ENCODE data around the gene SEC11C.

Gene SEC11C

GRCh38 chr18:59145055-59145454 is 5.4 kb downstream of the SEC11C start:
- peak; percentile 55 for DNase-seq

- peak; percentile 89 for DNase-seq
These were observed 8.5 kb downstream of the SEC11C start for GRCh38 chr18:59148192-59148591.

DNA sequence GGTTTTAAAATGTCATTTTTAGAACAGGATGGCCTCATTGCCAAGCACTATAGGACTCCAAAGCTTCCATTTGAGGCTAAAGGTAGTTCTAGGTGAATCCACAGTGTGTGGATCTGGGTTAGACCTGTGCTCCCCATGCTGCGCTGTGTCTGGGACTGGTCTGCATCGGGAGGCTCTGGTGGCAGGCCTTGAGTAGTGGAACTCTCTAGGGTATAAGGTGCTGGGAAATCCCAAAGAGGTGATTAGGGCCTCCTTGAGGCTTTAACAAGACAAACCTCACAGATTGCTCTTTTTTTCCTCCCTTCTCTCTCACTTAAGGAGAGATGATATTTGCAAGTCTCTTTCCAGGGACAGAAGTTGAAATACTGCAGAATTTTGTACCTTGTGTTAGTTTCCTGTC is 9.3 kb downstream of the SEC11C start:
- DNase-seq, result no peak

DNA sequence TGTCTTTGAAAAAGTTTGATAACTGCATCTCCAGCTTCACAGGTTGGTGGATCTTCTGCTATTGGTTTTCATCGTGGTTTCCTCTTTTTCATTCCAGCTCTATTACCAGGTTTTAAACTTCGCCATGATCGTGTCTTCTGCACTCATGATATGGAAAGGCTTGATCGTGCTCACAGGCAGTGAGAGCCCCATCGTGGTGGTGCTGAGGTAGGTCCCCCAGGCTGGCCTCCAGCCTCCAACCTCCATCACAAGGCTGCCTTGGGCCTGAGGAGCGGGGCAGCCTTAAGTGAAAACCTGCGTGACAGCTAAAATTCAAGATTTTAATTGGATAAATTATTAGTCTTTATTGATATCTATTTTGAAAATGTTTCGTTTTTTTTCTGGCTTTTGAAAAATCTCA is 9.7 kb downstream of the SEC11C start:
- no peak for DNase-seq

DNA sequence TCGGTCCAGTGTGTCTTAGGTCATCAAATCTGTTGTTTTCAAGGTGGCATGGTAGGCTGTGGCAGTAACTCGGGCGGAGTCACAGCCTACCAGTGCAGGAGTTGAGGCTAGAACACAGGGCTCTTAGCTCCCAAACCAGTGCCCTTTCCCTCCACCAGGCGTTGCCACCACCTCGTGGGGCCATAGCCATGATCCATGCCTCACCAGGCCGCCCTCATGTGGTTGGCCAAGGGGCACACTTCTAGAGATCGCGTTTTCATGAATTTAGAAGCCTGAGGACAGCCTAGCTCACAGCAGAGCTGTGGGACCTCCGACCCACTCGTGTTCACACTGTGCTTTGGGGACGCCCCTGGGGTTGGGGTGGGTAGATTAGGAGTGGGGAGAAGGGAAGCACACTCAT is 10.6 kb downstream of the SEC11C start:
- peak; percentile 49 for DNase-seq

DNA sequence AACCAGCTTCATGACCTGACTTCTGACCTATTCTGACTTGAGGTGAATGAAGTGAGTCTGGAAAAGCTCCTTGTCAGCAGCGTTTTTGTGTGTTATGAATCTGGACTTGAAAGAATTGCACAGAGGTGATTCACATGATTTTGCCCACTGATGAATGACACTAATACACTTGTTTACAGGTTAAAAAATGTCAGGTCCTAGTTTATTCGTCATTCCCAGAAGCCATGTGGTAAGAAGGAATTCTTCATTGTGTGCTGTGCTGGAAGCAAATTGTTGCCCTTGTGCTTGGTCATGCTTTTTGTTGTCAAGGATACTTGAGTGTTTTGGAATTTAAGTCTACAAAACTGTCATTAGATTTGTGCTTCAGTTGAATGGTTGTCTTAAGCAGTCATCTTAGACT is 15.5 kb downstream of the SEC11C start:
- no peak for DNase-seq

- no peak for DNase-seq
These were observed 16.6 kb downstream of the SEC11C start for GRCh38 chr18:59156316-59156715.

- no peak for DNase-seq
These were observed 19.6 kb downstream of the SEC11C start for GRCh38 chr18:59159265-59159664.

- peak; percentile 23 for DNase-seq
These were observed 20.3 kb downstream of the SEC11C start for GRCh38 chr18:59159986-59160385.

DNA sequence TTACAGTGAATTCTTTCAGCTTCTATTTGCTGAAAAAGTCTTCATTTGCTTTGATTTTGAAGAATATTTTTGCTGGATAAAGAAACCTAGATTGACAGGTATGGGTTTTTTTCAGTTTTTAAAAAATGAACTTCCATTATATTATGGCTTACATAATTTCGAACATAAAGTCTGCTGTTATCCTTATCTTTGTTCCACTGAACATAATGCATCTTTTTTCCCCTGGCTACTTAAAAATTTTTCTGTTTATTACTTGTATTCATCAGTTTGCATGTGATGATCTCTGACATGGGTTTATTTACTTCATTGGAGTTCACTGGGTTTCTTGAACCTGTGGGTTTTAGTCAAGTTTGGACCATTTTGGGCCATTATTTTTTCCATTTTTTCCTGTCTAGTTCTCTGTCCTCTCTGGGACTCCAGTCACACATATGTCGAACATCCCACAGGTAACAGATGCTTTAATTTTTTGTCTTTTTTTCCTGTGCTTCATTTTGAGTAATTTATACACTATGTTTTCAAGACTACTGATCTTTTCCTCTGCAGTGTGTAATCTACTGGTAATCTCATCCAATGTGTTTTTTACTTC is 33.1 kb downstream of the SEC11C start:
- DNase-seq, result no peak

GRCh38 chr18:59177485-59177884 is 37.8 kb downstream of the SEC11C start:
- no peak for DNase-seq

GRCh38 chr18:59180150-59180845 is 40.6 kb downstream of the SEC11C start:
- no peak for DNase-seq

DNA sequence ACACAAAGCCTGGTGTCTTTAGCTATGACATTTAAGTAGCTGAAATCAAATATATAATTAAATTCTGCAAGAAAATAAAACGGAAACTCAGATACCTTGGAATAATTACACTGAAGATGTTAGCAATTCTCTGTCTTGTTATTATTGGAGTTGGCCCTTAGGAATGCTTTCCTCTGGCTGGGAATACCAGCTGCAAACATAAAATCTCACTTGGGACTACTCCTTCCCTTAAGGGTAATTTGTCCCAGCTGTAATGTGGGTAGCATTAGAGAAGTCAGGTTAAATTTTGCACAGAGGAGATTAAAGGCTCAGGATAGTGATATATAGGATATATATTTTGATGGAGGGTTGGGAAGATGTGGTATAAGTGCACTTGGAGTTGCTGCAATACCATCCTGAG is 43.0 kb downstream of the SEC11C start:
- DNase-seq, result no peak

GRCh38 chr18:59189008-59189407 is 49.3 kb downstream of the SEC11C start:
- no peak for DNase-seq

- no peak for DNase-seq
These were observed 50.1 kb downstream of the SEC11C start for GRCh38 chr18:59189746-59190145.

DNA sequence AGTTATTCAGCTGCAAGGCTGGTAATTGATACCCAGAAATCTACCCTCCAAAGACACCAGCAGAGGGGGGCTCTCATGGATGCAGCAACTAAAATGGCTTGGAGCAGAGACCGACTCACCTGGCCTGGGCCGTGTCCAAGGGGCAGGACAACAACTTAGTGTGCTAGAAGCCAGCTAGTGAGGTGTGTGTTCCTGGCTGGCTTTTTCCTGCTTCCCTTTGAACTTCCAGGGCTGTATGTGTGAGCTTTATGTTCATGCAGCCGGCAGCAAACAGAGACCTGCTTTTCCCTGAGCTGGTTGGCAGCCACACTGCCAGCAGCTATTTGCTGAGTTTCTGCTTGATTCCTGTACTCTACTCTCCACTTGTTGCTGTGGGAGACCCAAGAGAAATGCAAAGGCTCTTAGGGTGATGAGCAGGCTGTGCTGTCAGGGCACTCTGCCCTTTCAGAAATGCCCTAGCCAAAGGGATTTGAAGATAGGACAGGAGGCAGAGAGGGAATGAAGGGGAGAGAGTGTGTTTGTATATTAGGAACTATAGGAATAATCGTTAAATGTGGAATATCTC is 56.6 kb downstream of the SEC11C start:
- DNase-seq, result no peak

GRCh38 chr18:59197636-59198035 is 58.0 kb downstream of the SEC11C start:
- DNase-seq, result no peak

GRCh38 chr18:59198215-59198614 is 58.5 kb downstream of the SEC11C start:
- no peak for DNase-seq

DNA sequence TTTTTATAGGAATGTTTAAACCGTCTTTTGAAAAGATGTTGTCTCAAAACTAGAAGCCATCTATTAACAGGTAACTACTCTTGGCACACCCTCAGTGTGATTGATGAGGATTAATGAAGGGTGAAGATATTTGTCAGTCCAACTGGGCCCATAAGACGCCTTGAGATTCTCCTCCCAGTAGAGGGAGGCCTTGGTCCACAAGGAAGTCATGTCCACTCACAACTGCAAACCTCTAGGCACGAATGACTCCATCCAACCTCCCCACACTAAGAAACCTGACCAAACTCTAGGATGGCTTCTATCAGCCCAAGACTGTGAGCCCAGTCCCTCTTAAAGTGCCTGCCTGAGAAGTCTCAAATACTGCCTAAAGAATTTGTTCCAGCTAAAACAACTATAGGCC is 61.1 kb downstream of the SEC11C start:
- no peak for DNase-seq

DNA sequence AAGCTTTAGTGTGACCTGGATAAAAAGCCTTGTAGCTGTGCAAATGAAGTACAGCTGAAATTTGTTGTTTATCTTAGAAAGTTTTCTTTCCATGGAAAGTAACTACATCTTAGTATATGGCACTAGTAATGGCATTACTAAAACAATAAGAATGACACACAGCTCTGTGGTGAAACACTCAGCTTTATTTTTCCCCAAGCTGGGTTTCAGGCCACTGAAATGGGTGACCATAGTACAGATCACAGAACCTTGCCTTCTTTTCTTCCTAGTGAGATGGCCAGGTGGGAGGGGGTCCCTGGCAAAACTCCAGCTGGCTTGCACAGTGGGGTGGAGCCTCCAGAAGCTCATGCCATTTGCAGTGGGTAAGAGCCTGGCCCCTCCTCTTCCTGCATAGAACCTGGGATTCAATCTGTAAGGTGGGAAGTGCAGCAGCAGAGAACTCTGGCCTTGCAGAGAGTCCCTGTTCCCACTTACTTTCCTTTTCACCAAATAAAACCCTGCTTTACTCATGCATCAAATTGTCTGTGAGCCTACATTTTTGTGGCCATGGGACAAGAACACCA is 62.7 kb downstream of the SEC11C start:
- DNase-seq, result no peak

- DNase-seq, result no peak
These were observed 67.8 kb downstream of the SEC11C start for GRCh38 chr18:59207506-59207905.

Data from NCI-H2029 (cell line).